ENCODE results near the gene CBLB. TPM values are rescaled to one million over a fixed set of nuclear protein-coding genes. Genes with fewer than 3 reads are reported as not detected.

Gene CBLB
- total RNA-seq, 4 donors from 2014 or later: 14.8 to 46.4 (median 21.6) TPM

- Histone ChIP-seq H3K4me1 (peaks cover 12 to 57% of the 10 kb centered on the region in 2 donors), H3K27ac (peak overlapping the region in 2 of 4 donors; percentile 58 to 67), H3K9me3 (no peaks in the 10 kb centered on the region), H3K27me3 (no peaks in the 10 kb centered on the region), H3K4me3 (no peak overlapping the region), H3K36me3 (no peaks in the 10 kb centered on the region)
- TF ChIP-seq CTCF (IDR thresholded peaks at IDR 0.05 in 4 of 5, conservative IDR thresholded peaks at IDR 0.05 in 1 of 5) (no peak), POLR2A (IDR thresholded peaks at IDR 0.05) (no peak)
- intact Hi-C loops (cut with DNase I; ENCODE audit: low total_unique reads) (loop anchor here (10.0 kb wide), 1 partner anchor 516 kb away; no protein-coding TSS in a partner anchor), in situ Hi-C loops (cut with MboI; ENCODE audit: low sequenced_read_pairs in 4 of 4) (no loop called here)
- DNase-seq (no peak), ATAC-seq (no peak)
Observed at GRCh38 chr3:105828703-105829102, 40.1 kb downstream of the CBLB start.

GRCh38 chr3:105827959-105828358 lies 40.9 kb downstream of the CBLB start:
- no peaks in the 10 kb centered on the region for H3K27me3 ChIP-seq
- no peak overlapping the region for H3K4me3 ChIP-seq
- DNase-seq (peak in 1 of 2 donors; percentile 45), ATAC-seq (peak in 1 of 2 donors; percentile 85)
- intact Hi-C loops (cut with DNase I; ENCODE audit: low total_unique reads) (loop anchor here (10.0 kb wide), 1 partner anchor 517 kb away; no protein-coding TSS in a partner anchor), in situ Hi-C loops (cut with MboI; ENCODE audit: low sequenced_read_pairs in 4 of 4) (no loop called here)
- H3K9me3 ChIP-seq: no peaks in the 10 kb centered on the region
- no peak for TF ChIP-seq POLR2A (IDR thresholded peaks at IDR 0.05)
- peak in 2 of 5 experiments; percentile 6 to 31 for TF ChIP-seq CTCF (IDR thresholded peaks at IDR 0.05 in 4 of 5, conservative IDR thresholded peaks at IDR 0.05 in 1 of 5)
- peaks cover 18 to 65% of the 10 kb centered on the region in 2 donors for H3K4me1 ChIP-seq
- H3K27ac ChIP-seq: peak overlapping the region in 3 of 4 donors; percentile 24 to 67 (median 58)
- H3K36me3 ChIP-seq: no peaks in the 10 kb centered on the region

GRCh38 chr3:105826778-105827634 lies 41.8 kb downstream of the CBLB start:
- Histone ChIP-seq H3K36me3 (no peaks in the 10 kb centered on the region), H3K27ac (peak overlapping the region; percentile 24 to 67 (median 48)), H3K27me3 (no peaks in the 10 kb centered on the region), H3K9me3 (no peaks in the 10 kb centered on the region), H3K4me3 (no peak overlapping the region), H3K4me1 (peaks cover 28 to 74% of the 10 kb centered on the region in 2 donors)
- intact Hi-C loops (cut with DNase I; ENCODE audit: low total_unique reads) (loop anchor here (10.0 kb wide), 1 partner anchor 518 kb away; no protein-coding TSS in a partner anchor), in situ Hi-C loops (cut with MboI; ENCODE audit: low sequenced_read_pairs in 4 of 4) (no loop called here)
- DNase-seq (no peak), ATAC-seq (peak; percentile 18 to 24)
- TF ChIP-seq POLR2A (IDR thresholded peaks at IDR 0.05) (no peak), CTCF (IDR thresholded peaks at IDR 0.05 in 4 of 5, conservative IDR thresholded peaks at IDR 0.05 in 1 of 5) (no peak)

- Histone ChIP-seq H3K36me3 (no peaks in the 10 kb centered on the region), H3K27ac (peak overlapping the region; percentile 42 to 71 (median 56)), H3K27me3 (no peaks in the 10 kb centered on the region), H3K4me3 (no peak overlapping the region), H3K4me1 (peaks cover 24 to 71% of the 10 kb centered on the region in 2 donors), H3K9me3 (no peaks in the 10 kb centered on the region)
- in situ Hi-C loops (cut with MboI; ENCODE audit: low sequenced_read_pairs in 4 of 4): no loop called here
- intact Hi-C loops (cut with DNase I; ENCODE audit: low total_unique reads): loop anchor here (10.0 kb wide), 1 partner anchor 521 kb away; no protein-coding TSS in a partner anchor
- ATAC-seq: no peak
- no peak for DNase-seq
- TF ChIP-seq POLR2A (IDR thresholded peaks at IDR 0.05): no peak
Observed at GRCh38 chr3:105824129-105824528, 44.7 kb downstream of the CBLB start.

All from gastrocnemius medialis (tissue), 4 donors.